Cardiac fibroblast (primary cell): Measurements from ENCODE around the gene TOX2.

Source experiments
- DNase-seq, 2 donors: peaks; one replicate each; pipeline versions ENCODE4 v3.0.0 to v3.0.0-alpha.2; 2010; ENCODE audit warnings: low read depth in 2 of 2
- H3K4me3 ChIP-seq, 2 donors: replicated peaks in 1 of 2; 1 replicate in 1 of 2; 2 replicates in 1 of 2; pipeline ENCODE4 v1.5.1; 2011; ENCODE audit warnings: low read depth in 2 of 2, low read length in 2 of 2, mild to moderate bottlenecking in 2 of 2, moderate library complexity in 1 of 2
- TF ChIP-seq, protein P1 (sequence below): IDR thresholded peaks from one replicate; pipeline ENCODE4 v1.5.1; 2011; ENCODE audit warnings: low read depth, mild to moderate bottlenecking, low read length, inconsistent platforms

TOX2 gene

DNA sequence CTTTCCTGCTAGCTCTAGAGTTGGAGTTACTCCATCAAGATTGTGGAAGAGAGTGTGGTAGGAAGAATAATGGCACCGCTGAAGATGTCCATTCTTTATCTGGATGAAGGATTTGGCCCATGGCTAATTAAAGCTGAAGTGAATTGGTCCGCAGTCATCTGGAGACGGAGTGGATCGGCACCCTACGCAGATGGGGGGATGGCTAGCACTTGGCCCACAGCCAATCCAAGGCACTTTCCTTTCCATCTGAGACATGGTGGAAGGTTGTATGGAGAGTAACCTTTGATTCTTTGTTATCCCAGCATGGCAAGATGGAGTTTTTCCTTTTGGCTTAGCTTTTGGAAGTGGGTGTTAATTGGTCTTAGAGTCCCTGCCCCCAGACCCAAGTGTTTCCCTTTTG is 184.0 kb downstream of the TOX2 start:
- no peak overlapping the region for H3K4me3 ChIP-seq
- no peak for DNase-seq
- TF ChIP-seq, protein P1, sequence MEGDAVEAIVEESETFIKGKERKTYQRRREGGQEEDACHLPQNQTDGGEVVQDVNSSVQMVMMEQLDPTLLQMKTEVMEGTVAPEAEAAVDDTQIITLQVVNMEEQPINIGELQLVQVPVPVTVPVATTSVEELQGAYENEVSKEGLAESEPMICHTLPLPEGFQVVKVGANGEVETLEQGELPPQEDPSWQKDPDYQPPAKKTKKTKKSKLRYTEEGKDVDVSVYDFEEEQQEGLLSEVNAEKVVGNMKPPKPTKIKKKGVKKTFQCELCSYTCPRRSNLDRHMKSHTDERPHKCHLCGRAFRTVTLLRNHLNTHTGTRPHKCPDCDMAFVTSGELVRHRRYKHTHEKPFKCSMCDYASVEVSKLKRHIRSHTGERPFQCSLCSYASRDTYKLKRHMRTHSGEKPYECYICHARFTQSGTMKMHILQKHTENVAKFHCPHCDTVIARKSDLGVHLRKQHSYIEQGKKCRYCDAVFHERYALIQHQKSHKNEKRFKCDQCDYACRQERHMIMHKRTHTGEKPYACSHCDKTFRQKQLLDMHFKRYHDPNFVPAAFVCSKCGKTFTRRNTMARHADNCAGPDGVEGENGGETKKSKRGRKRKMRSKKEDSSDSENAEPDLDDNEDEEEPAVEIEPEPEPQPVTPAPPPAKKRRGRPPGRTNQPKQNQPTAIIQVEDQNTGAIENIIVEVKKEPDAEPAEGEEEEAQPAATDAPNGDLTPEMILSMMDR, result no peak

DNA sequence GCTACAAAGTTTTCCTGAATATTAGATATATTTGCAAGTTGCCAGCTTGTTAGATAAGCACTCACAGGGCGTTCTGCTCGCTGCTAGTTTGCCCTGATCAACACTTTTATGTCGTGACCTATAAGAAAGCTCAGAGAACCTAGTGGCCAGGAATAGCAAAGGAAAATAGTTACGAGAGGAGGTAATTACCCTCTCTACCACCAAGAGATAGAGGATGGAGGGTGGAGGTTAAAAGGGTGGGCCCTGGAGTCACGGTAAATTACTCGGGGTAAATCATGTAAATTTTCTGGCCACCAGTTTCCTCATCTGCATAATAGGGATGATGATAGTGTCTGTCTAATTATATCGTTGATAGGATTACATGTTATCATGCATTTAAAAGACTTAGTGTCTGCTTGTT is 185.2 kb downstream of the TOX2 start:
- H3K4me3 ChIP-seq, result no peak overlapping the region
- TF ChIP-seq, protein P1, result no peak
- no peak for DNase-seq

DNA sequence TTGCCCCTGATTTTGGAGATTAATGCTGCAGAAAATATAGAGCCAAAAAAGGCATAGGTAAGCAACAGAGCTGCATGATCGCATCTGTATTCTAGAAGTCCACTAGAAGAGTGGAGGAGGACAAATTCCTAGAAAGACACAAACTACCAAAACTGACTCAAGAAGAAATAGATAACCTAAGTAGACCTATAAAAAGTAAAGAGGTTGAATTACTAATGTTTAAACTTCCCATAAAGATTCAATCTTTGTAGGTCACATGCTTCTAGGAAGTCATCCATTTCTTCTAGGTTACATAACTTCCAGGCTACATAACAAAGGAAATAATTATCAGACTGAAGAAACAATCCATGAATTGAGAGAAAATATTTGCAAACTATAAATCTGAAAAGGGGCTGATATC is 187.9 kb downstream of the TOX2 start:
- no peak for DNase-seq
- TF ChIP-seq, protein P1, result no peak
- H3K4me3 ChIP-seq, result no peak overlapping the region

DNA sequence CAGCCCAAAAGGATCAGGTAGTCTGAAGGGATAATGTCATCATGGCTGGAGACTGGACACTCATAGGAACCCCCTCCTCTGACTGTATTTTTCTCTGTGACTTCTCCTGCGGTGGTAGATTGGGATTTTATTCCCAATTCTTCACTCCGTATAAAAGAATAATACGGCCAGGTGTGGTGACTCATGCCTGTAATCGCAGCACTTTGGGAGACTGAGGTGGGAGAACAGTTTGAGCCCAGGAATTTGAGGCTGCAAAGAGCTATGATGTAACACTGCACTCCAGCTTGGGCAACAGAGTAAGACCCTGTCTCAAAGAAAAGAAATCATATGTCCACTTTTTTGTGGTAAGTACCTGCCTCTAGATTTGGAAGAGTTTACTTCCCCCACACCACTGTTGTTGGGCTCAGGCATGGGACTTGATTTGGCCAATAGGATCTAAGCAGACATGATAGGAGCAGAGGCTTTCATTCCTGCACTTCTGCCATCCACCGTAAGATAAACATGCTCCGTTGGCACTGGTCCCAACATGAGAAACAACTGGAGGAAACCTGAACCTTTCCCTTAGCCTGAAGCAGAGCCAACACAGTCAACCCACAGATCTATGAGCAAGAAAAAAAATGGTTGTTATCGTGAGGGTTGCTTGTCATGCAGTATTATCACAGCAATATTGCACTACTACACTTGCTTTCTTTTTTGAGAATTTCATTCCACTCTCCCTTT is 190.3 kb downstream of the TOX2 start:
- no peak overlapping the region for H3K4me3 ChIP-seq
- TF ChIP-seq, protein P1, result no peak
- peak; percentile 70 to 76 for DNase-seq

DNA sequence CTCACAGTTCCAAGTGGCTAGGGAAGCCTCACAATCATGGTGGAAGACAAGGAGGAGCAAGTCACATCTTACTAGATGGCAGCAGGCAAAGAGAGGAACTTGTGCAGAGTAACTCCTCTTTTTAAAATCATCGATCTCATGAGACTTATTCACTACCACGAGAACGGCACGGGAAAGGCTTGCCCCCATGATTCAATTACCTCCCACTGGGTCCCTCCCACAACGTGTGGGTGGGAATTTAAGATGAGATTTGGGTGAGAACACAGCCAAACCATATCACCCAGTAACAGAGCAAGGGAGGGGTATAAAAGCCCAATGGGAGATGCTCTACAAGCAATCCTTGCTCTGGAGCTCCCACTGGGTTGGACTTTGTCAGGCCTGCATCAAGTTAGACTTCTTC is 192.0 kb downstream of the TOX2 start:
- H3K4me3 ChIP-seq, result no peak overlapping the region
- TF ChIP-seq, protein P1, result no peak
- no peak for DNase-seq

DNA sequence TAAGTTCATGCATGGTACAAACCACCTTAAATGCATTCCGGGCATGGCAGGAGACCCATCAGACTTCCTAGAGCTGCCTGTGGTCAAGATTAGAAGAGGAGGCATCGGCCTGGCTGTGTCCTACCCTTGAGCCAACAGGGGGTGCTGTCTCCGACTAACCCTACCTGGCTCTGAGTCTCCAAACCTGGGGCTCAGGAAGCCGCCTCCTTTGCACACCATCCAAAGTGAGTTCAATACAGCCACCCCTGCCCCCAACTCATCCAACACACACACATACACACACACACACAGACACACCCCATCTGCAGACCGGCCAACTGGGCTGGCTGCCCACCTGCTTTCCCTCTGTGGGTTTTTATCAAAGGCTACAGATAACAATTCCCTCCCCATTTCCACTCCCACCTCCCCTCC is 195.3 kb downstream of the TOX2 start:
- TF ChIP-seq, protein P1, result peak; percentile 33
- H3K4me3 ChIP-seq, result no peak overlapping the region
- DNase-seq, result peak in 1 of 2 donors; percentile 54
